Eye (tissue), 1 donor: ENCODE measurements around the gene DESI2.

Experiments
- DNase-seq: peaks from one replicate; pipeline ENCODE4 v3.0.0-alpha.2; 2015

The DESI2 gene

GRCh38 chr1:244652623-244653438 lies at the start of gene DESI2:
DESI2 (plus strand) TSS chr1:244653126; CDS start chr1:244653314, 188 bp downstream.
- peak; percentile 99 for DNase-seq

DNA sequence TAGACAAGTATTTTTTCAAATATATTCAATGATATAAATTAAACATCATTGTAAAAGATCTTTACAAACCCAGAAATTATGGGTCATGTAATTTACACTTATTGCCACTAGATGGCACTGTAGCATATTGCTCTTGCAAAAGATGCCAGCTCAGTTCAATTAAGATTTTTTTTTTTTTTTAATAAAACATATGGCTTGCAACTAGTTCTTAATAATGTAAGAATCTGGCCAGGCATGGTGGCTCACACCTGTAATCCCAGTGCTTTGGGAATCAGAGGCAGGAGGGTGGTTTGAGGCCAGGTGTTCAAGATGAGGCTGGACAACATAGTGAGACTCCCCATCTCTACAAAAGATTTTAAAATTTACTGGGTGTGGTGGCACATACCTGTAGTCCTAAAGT lies 49.4 kb upstream of the DESI2 start:
- DNase-seq, result peak; percentile 50

- DNase-seq, result no peak
Observed at GRCh38 chr1:244605835-244606370, 47.0 kb upstream of the DESI2 start.

DNA sequence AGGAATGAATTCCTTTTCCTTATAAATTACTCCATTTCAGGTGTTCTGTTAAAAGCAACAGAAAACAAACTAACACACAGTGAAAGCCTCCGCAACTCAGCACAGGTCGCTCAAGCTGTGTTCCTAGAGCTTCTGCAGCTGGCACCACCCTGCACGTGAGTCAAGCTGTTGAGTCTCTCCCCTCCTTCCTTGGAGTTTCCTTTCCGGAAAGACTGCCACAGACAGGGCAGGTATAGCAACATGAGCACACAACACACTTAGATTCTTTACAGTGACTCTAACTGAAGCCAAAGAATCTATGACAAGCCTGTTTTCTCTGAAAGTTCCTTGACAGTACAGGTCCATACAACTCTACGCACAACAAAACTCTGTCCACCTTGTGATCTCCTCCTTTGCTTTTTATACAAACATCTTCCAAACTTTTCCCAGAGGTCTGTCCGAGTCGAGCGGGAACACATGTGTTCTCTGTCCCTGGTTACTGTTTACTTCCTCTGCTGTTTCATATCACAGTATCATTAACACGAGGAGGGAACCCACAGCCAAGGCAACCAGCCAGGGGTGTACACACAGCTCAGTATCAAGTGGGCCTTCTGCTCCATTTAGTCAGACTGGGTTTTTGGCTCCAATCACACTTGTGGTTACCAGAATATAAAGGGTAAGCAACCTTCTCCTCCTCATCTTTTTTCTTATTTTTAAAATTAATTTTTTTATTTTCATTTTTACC lies 38.7 kb upstream of the DESI2 start:
- DNase-seq, result no peak

DNA sequence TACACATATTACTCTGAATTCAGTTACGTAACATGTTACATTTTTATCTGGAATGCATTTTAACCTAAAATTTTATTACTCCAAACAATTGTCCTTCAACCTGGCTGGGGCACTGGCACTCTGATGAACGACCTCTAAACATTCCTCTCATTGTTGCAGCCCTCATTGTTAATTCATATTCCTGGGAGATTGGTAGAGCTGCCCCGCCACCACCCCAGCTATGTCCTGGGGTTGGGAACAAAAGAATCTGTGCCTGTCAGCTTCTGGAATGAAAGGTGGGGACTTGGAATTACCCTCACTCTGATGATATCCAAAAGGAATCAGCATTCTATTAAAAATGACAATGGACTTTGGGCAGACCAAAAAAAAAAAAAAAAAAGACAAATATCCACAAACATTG lies 38.0 kb upstream of the DESI2 start:
- DNase-seq, result no peak

GRCh38 chr1:244615301-244615700 lies 37.6 kb upstream of the DESI2 start:
- no peak for DNase-seq

DNA sequence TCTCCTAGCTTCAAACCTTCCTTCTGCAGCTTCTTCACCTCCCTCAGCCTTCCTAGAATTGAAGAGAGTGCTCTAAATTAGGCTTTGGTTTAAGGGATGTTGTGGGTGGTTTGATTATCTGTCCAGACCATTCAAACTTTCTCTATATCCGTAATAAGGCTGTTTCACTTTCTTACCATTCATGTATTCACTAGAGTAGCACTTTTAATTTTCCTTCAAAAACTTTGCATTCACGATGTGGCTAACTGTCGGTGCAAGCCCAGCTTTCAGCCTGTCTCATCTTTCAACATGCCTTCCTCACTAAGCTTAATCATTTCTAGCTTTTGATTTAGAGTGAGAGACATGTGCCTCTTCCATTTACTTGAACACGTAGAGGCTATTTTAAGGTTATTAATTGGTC lies 26.2 kb upstream of the DESI2 start:
- no peak for DNase-seq

GRCh38 chr1:244628789-244629188 lies 24.1 kb upstream of the DESI2 start:
- no peak for DNase-seq

DNA sequence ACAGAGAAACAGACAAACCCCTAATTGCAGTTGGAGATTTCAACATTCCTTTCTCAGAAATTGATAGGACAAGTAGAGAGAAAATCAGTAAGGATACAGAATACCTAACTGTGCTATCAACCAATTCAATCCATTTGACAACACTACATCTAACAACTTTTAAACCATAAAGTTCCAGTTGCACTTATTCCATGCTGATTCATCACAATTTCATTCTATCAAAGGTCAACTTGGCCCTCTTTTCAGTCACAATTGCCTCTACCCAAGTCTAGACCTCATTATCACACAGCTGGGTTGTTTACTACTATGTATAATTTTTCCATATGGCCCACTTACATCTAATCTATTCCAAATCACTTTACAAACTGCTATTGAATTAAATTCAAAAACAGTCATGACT lies 19.8 kb upstream of the DESI2 start:
- no peak for DNase-seq

DNA sequence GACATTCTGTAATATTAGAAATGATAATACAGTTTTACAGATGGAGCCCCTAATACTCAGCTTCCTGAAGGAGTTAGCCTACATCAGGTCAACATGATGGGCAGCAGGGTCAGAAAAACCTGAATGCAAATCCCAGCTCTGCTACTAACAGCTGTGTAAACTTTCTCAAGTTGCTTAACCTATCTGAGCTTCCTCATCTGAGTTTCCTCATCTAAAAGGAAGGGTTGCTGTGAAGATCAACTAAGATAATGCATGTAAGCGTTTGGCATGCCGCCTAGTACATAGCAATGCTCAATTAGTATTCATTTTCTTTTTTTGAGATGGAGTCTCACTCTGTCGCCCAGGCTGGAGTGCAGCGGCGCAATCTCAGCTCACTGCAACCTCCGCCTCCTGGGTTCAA lies 18.4 kb upstream of the DESI2 start:
- DNase-seq, result no peak

- DNase-seq, result no peak
Observed at GRCh38 chr1:244636488-244637259, 16.3 kb upstream of the DESI2 start.

DNA sequence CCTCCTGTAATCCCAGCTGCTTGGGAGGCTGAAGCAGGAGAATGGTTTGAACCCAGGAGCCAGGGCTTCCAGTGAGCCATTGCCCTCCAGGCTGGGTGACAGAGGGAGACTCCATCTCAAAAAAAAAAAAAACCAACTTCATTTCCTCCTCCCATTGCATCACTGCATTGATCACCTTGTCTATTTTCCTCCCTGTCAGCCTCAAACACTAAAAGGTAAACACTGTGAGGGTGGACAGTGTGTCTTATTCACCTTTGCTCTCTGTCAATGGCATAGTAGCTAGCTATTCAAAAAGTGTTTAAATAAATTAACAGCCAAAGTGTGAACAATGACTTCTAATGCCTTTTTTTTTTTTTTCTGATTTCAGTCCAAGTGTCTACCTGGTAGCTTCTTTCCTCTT lies 13.4 kb upstream of the DESI2 start:
- no peak for DNase-seq

DNA sequence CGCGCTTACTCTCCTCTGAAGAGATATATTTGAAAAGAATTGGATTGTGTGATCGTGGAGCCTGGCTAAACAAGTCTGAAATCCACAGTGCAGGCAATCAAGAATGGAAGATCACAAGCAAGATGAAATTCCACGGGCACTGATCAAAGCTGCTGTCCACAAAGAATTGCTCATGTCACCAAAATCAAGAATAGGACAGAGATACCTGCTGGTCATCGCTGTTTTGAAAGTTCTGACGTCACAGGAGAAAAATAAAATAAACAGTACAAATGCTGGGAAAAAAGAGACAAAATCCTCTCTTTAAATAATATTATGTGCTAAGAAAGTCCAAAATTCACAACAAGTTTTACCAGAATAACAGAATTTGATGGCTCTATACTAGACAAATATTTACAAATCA lies 12.0 kb upstream of the DESI2 start:
- DNase-seq, result no peak

- no peak for DNase-seq
Observed at GRCh38 chr1:244642526-244642925, 10.4 kb upstream of the DESI2 start.

GRCh38 chr1:244642988-244643387 lies 9.9 kb upstream of the DESI2 start:
- no peak for DNase-seq

DNA sequence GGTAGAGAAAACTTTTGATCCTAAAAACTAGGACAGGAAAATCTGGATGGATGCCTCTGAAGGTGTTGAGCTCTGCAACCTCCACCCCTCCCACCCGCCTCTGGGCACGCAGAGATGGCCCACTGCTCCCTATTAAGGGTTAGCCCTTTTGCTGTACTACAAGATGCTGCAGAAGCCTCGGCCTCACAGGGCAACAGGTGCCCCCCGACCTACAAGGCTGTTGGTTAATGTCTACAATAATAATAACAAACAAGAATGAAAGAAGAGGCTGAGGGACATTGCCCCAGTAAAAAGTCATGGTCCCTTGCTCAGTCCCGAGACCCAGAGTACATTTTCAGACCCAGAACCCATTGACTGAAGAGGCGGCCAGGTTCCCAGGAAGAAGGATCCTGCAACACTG lies 7.5 kb upstream of the DESI2 start:
- no peak for DNase-seq

- no peak for DNase-seq
Observed at GRCh38 chr1:244645890-244646289, 7.0 kb upstream of the DESI2 start.

GRCh38 chr1:244647819-244648218 lies 5.1 kb upstream of the DESI2 start:
- DNase-seq, result no peak

GRCh38 chr1:244651956-244652622 lies 837 bp upstream of the DESI2 start:
- peak; percentile 7 for DNase-seq

DNA sequence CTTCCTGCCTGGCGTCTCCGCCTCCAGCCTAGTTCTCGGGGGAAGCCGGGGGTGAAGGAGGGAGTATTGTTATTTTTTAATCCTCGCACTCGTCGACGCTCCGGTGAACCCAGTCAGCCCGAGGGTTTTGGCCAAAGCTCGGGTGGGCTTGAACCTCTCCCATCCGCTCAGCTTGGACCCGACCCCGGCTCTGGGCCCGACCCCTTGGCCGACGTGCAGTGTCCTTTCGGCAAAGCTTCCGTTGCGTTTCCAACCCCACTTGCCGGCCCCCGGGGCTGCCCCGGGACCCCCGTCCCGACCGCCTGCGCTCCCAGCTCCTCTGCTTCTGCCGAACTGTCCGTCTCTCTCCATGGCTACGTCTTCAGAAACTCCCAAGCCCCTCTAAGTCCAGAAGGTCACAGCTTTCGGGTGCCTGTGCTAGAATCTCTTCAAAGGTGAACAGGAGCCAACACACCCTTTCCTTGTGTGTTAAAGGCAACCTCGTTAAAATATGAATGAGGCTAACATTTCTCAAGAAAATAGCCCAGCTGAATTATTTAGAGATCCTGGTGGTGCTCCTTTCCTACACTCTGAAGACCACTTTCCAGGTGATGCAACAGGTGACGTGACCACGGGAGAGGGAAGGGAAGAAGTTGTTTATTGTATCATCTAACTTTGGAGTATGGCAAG lies 647 bp downstream of the DESI2 start:
- no peak for DNase-seq

- no peak for DNase-seq
Observed at GRCh38 chr1:244654108-244655038, 1.4 kb downstream of the DESI2 start.
